Panc1 (cell line): ENCODE results near the gene ODC1.
"Not testable (repeated sequence)": the region's sequence is repeated elsewhere in the genome, so short reads cannot be mapped to it uniquely, and the experiment has no call there.

Source experiments
- POLR2AphosphoS5 ChIP-seq: IDR thresholded peaks from 2 replicates; pipeline ENCODE4 v1.6.1; 2012; ENCODE audit warnings: mild to moderate bottlenecking, low read depth, low read length, moderate library complexity
- SIN3A ChIP-seq: IDR thresholded peaks from 2 replicates; pipeline ENCODE4 v1.6.1; 2012; ENCODE audit warnings: low read depth, mild to moderate bottlenecking, low read length, moderate library complexity, borderline replicate concordance; ENCODE audit not compliant: insufficient read depth
- TCF7L2 ChIP-seq: IDR thresholded peaks from 2 replicates; pipeline ENCODE4 v1.6.1; 2011; ENCODE audit warnings: mild to moderate bottlenecking, low read depth, low read length, inconsistent platforms
- TF ChIP-seq, protein P1 (sequence below): fragments of 450-650 bp; IDR thresholded peaks from 2 replicates; pipeline ENCODE4 v1.5.1; 2017; ENCODE audit warnings: mild to moderate bottlenecking
- TF ChIP-seq, protein P2 (sequence below), 2 experiments: IDR thresholded peaks; 2 replicates each; pipeline ENCODE4 v1.6.1; 2011 to 2012; ENCODE audit warnings: low read depth in 2 of 2, control low read depth in 1 of 2, low read length in 1 of 2, mild to moderate bottlenecking in 1 of 2, moderate library complexity in 1 of 2; ENCODE audit not compliant: insufficient read depth in 1 of 2

DNA sequence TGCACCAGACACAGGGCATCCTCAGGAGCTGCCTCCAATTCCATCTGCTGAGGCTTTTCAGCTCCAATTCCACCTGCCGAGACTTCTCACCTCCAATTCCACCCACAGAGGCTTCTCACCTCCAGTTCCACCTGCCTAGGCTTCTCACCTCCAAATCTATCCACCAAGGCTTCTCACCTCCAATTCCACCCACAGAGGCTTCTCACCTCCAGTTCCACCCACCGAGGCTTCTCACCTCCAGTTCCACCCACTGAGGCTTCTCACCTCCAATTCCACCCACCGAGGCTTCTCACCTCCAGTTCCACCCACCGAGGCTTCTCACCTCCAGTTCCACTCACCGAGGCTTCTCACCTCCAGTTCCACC is 39.6 kb upstream of the ODC1 start:
- TF ChIP-seq, protein P1, sequence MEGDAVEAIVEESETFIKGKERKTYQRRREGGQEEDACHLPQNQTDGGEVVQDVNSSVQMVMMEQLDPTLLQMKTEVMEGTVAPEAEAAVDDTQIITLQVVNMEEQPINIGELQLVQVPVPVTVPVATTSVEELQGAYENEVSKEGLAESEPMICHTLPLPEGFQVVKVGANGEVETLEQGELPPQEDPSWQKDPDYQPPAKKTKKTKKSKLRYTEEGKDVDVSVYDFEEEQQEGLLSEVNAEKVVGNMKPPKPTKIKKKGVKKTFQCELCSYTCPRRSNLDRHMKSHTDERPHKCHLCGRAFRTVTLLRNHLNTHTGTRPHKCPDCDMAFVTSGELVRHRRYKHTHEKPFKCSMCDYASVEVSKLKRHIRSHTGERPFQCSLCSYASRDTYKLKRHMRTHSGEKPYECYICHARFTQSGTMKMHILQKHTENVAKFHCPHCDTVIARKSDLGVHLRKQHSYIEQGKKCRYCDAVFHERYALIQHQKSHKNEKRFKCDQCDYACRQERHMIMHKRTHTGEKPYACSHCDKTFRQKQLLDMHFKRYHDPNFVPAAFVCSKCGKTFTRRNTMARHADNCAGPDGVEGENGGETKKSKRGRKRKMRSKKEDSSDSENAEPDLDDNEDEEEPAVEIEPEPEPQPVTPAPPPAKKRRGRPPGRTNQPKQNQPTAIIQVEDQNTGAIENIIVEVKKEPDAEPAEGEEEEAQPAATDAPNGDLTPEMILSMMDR = not testable (repeated sequence)
- not testable (repeated sequence) for TF ChIP-seq POLR2AphosphoS5, SIN3A, TCF7L2
- TF ChIP-seq, protein P2, sequence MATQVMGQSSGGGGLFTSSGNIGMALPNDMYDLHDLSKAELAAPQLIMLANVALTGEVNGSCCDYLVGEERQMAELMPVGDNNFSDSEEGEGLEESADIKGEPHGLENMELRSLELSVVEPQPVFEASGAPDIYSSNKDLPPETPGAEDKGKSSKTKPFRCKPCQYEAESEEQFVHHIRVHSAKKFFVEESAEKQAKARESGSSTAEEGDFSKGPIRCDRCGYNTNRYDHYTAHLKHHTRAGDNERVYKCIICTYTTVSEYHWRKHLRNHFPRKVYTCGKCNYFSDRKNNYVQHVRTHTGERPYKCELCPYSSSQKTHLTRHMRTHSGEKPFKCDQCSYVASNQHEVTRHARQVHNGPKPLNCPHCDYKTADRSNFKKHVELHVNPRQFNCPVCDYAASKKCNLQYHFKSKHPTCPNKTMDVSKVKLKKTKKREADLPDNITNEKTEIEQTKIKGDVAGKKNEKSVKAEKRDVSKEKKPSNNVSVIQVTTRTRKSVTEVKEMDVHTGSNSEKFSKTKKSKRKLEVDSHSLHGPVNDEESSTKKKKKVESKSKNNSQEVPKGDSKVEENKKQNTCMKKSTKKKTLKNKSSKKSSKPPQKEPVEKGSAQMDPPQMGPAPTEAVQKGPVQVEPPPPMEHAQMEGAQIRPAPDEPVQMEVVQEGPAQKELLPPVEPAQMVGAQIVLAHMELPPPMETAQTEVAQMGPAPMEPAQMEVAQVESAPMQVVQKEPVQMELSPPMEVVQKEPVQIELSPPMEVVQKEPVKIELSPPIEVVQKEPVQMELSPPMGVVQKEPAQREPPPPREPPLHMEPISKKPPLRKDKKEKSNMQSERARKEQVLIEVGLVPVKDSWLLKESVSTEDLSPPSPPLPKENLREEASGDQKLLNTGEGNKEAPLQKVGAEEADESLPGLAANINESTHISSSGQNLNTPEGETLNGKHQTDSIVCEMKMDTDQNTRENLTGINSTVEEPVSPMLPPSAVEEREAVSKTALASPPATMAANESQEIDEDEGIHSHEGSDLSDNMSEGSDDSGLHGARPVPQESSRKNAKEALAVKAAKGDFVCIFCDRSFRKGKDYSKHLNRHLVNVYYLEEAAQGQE (IDR thresholded peaks at IDR 0.05; ENCODE audit: insufficient read depth in 1 of 2, low read depth in 2 of 2, low read length in 1 of 2) = not testable (repeated sequence)
